ENCODE results near the gene SMAD2.
"Not testable (repeated sequence)": the region's sequence is repeated elsewhere in the genome, so short reads cannot be mapped to it uniquely, and the experiment has no call there.

SMAD2 gene

GRCh38 chr18:47781561-47781960 lies 148.9 kb downstream of the SMAD2 start:
- DNase-seq, result no peak

GRCh38 chr18:47780011-47780725 lies 150.3 kb downstream of the SMAD2 start:
- no peak for DNase-seq

- no peak for DNase-seq
Observed at GRCh38 chr18:47779381-47779780, 151.1 kb downstream of the SMAD2 start.

GRCh38 chr18:47777626-47778025 lies 152.8 kb downstream of the SMAD2 start:
- DNase-seq, result no peak

- no peak for DNase-seq
Observed at GRCh38 chr18:47775961-47776360, 154.5 kb downstream of the SMAD2 start.

GRCh38 chr18:47773931-47774330 lies 156.5 kb downstream of the SMAD2 start:
- no peak for DNase-seq

- peak; percentile 48 for DNase-seq
Observed at GRCh38 chr18:47772374-47773248, 157.8 kb downstream of the SMAD2 start.

- no peak for DNase-seq
Observed at GRCh38 chr18:47771922-47772321, 158.5 kb downstream of the SMAD2 start.

GRCh38 chr18:47767699-47768098 lies 162.8 kb downstream of the SMAD2 start:
- DNase-seq, result no peak

- not testable (repeated sequence) for DNase-seq
Observed at GRCh38 chr18:47767198-47767597, 163.3 kb downstream of the SMAD2 start.
